ENCODE data around the gene PDS5B. TPM values are rescaled to one million over a fixed set of nuclear protein-coding genes. Genes with fewer than 3 reads are reported as not detected.

Gene PDS5B
- total and polyA plus RNA-seq, 8 donors: 4.3 to 121 (median 24.7) TPM

GRCh38 chr13:32590266-32590665 is 4.0 kb downstream of the PDS5B start:
- TF ChIP-seq CTCF (IDR thresholded peaks at IDR 0.05) (no peak), POLR2A (IDR thresholded peaks at IDR 0.05) (no peak), POLR2AphosphoS5 (IDR thresholded peaks at IDR 0.05) (no peak), EP300 (IDR thresholded peaks at IDR 0.05) (no peak)
- no peaks in the 10 kb centered on the region for H3K27me3 ChIP-seq
- H3K9me3 ChIP-seq: no peaks in the 10 kb centered on the region
- 35 to 78% (median 74%) methylated on average over 2 of the region's 2 CpGs for WGBS, 5 donors
- peak overlapping the region in 2 of 5 donors; percentile 97 for H3K27ac ChIP-seq
- no peaks in the 10 kb centered on the region for H3K36me3 ChIP-seq
- intact Hi-C loops (cut with DNase I; ENCODE audit: low total_unique reads): loop anchor here (10.0 kb wide), 1 partner anchor 55 kb away; no protein-coding TSS in a partner anchor
- no peak for DNase-seq
- peaks cover 18 to 69% (median 43%) of the 10 kb centered on the region in 4 donors for H3K4me1 ChIP-seq
- H3K4me3 ChIP-seq: no peak overlapping the region

DNA sequence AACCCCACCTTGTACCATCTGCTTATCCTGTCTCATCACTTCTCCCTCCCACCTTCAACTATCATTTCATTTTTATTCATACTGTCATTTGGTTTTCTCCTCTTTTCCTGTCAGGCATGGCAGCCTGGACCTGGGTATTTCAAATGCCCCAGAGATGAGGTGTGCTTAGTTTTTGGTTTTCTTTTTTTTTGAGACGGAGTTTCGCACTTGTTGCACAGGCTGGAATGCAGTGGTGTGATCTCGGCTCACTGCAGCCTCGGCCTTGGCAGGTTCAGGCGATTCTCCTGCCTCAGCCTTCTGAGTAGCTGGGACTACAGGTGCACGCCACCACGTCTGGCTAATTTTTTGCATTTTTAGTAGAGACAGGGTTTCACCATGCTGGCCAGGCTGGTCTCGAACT is 5.8 kb downstream of the PDS5B start:
- 95 to 97% (median 96%) methylated on average over 8 of the region's 8 CpGs for WGBS, 5 donors
- intact Hi-C loops (cut with DNase I; ENCODE audit: low total_unique reads): loop anchor here (10.0 kb wide), 1 partner anchor 53 kb away; no protein-coding TSS in a partner anchor
- TF ChIP-seq POLR2A (IDR thresholded peaks at IDR 0.05): no peak
- TF ChIP-seq EP300 (IDR thresholded peaks at IDR 0.05): no peak
- no peak for TF ChIP-seq POLR2AphosphoS5 (IDR thresholded peaks at IDR 0.05)
- TF ChIP-seq CTCF (IDR thresholded peaks at IDR 0.05): no peak
- Histone ChIP-seq H3K9me3 (no peaks in the 10 kb centered on the region), H3K27me3 (no peaks in the 10 kb centered on the region), H3K4me1 (peaks cover 14 to 68% (median 41%) of the 10 kb centered on the region in 4 donors), H3K36me3 (no peaks in the 10 kb centered on the region), H3K27ac (no peak overlapping the region), H3K4me3 (no peak overlapping the region)
- DNase-seq: no peak

GRCh38 chr13:32594157-32594738 is 8.0 kb downstream of the PDS5B start:
- Histone ChIP-seq H3K27me3 (no peaks in the 10 kb centered on the region), H3K4me3 (no peak overlapping the region), H3K4me1 (peaks cover 5 to 54% (median 28%) of the 10 kb centered on the region in 4 donors), H3K9me3 (peaks cover 0 to 6% (median 0%) of the 10 kb centered on the region in 4 donors), H3K27ac (no peak overlapping the region), H3K36me3 (no peaks in the 10 kb centered on the region)
- no peak for DNase-seq
- TF ChIP-seq EP300 (IDR thresholded peaks at IDR 0.05): no peak
- no peak for TF ChIP-seq POLR2AphosphoS5 (IDR thresholded peaks at IDR 0.05)
- TF ChIP-seq CTCF (IDR thresholded peaks at IDR 0.05): no peak
- no peak for TF ChIP-seq POLR2A (IDR thresholded peaks at IDR 0.05)
- intact Hi-C loops (cut with DNase I; ENCODE audit: low total_unique reads): loop anchor here (10.0 kb wide), 1 partner anchor 51 kb away; no protein-coding TSS in a partner anchor

- DNase-seq: no peak
- H3K27ac ChIP-seq: no peak overlapping the region
- no peaks in the 10 kb centered on the region for H3K36me3 ChIP-seq
- 74 to 82% (median 80%) methylated on average over 2 of the region's 2 CpGs for WGBS, 5 donors
- intact Hi-C loops (cut with DNase I; ENCODE audit: low total_unique reads): loop anchor here (10.0 kb wide), 1 partner anchor 49 kb away; no protein-coding TSS in a partner anchor
- no peak overlapping the region for H3K4me3 ChIP-seq
- no peaks in the 10 kb centered on the region for H3K27me3 ChIP-seq
- peaks cover 0 to 6% (median 0%) of the 10 kb centered on the region in 4 donors for H3K9me3 ChIP-seq
- peaks cover 5 to 45% (median 23%) of the 10 kb centered on the region in 4 donors for H3K4me1 ChIP-seq
- no peak for TF ChIP-seq POLR2A (IDR thresholded peaks at IDR 0.05)
- no peak for TF ChIP-seq EP300 (IDR thresholded peaks at IDR 0.05)
- TF ChIP-seq CTCF (IDR thresholded peaks at IDR 0.05): no peak
- TF ChIP-seq POLR2AphosphoS5 (IDR thresholded peaks at IDR 0.05): no peak
These were observed 9.1 kb downstream of the PDS5B start for GRCh38 chr13:32595306-32595705.
